Activated CD8-positive, alpha-beta memory T cell treated with anti-CD3 and anti-CD28 coated beads for 48 hours (primary cell): ENCODE results near the gene ADPRHL1.
"Not testable (repeated sequence)": the region's sequence is repeated elsewhere in the genome, so short reads cannot be mapped to it uniquely, and the experiment has no call there.

Experiments
- DNase-seq, 3 experiments: peaks; one replicate each; pipeline ENCODE4 v3.0.0-alpha.2; 2020; ENCODE audit warnings: low read depth in 2 of 3, low spot score in 2 of 3

Gene ADPRHL1

GRCh38 chr13:113479179-113479578, 25.9 kb upstream of the ADPRHL1 start:
- no peak for DNase-seq

- DNase-seq = no peak
Observed at GRCh38 chr13:113477724-113478123, 24.4 kb upstream of the ADPRHL1 start.

- DNase-seq = no peak
Observed at GRCh38 chr13:113476811-113477210, 23.5 kb upstream of the ADPRHL1 start.

- DNase-seq = no peak
Observed at GRCh38 chr13:113475911-113476310, 22.6 kb upstream of the ADPRHL1 start.

- no peak for DNase-seq
Observed at GRCh38 chr13:113475280-113475679, 22.0 kb upstream of the ADPRHL1 start.

GRCh38 chr13:113474179-113474578, 20.9 kb upstream of the ADPRHL1 start:
- DNase-seq = no peak

- DNase-seq = no peak
Observed at GRCh38 chr13:113472355-113473025, 19.2 kb upstream of the ADPRHL1 start.

- DNase-seq = no peak
Observed at GRCh38 chr13:113471844-113472243, 18.6 kb upstream of the ADPRHL1 start.

- not testable (repeated sequence) for DNase-seq
Observed at GRCh38 chr13:113470635-113471163, 17.4 kb upstream of the ADPRHL1 start.

GRCh38 chr13:113470073-113470472, 16.8 kb upstream of the ADPRHL1 start:
- no peak for DNase-seq

- DNase-seq = no peak
Observed at GRCh38 chr13:113469582-113469981, 16.3 kb upstream of the ADPRHL1 start.

- DNase-seq = no peak
Observed at GRCh38 chr13:113468472-113469201, 15.3 kb upstream of the ADPRHL1 start.

GRCh38 chr13:113468029-113468428, 14.7 kb upstream of the ADPRHL1 start:
- no peak for DNase-seq

- DNase-seq = no peak
Observed at GRCh38 chr13:113466383-113466782, 13.1 kb upstream of the ADPRHL1 start.

GRCh38 chr13:113465300-113465699, 12.0 kb upstream of the ADPRHL1 start:
- DNase-seq = no peak

GRCh38 chr13:113464476-113464875, 11.2 kb upstream of the ADPRHL1 start:
- no peak for DNase-seq

GRCh38 chr13:113461022-113461751, 7.9 kb upstream of the ADPRHL1 start:
- DNase-seq = no peak

- no peak for DNase-seq
Observed at GRCh38 chr13:113460599-113460998, 7.3 kb upstream of the ADPRHL1 start.

GRCh38 chr13:113460064-113460555, 6.8 kb upstream of the ADPRHL1 start:
- no peak for DNase-seq

GRCh38 chr13:113458253-113459065, 5.2 kb upstream of the ADPRHL1 start:
- no peak for DNase-seq

GRCh38 chr13:113457510-113457909, 4.2 kb upstream of the ADPRHL1 start:
- no peak for DNase-seq
